Prostate gland (tissue), 2 donors: ENCODE data around the gene ZNF232.
"Not testable (repeated sequence)": the region's sequence is repeated elsewhere in the genome, so short reads cannot be mapped to it uniquely, and the experiment has no call there.

Source experiments
- CTCF ChIP-seq, 4 experiments: fragments of 200-600 bp in 2 of 4; fragments of 450-650 bp in 2 of 4; sonication (generic) in 2 of 4; IDR thresholded peaks; 1 replicate in 3 of 4; 2 replicates in 1 of 4; pipeline ENCODE4 v1.5.1; 2016 to 2019; ENCODE audit warnings: antibody characterized with exemption in 4 of 4, mild to moderate bottlenecking in 2 of 4, moderate library complexity in 2 of 4
- POLR2A ChIP-seq: fragments of 450-650 bp; IDR thresholded peaks from one replicate; pipeline ENCODE4 v1.6.1; 2016; ENCODE audit warnings: antibody characterized with exemption, mild to moderate bottlenecking
- POLR2AphosphoS5 ChIP-seq: sonication (generic); formaldehyde crosslinking; IDR thresholded peaks from one replicate; pipeline ENCODE4 v1.6.1; 2017; ENCODE audit warnings: antibody characterized with exemption

- TF ChIP-seq CTCF (IDR thresholded peaks at IDR 0.05); POLR2AphosphoS5; POLR2A: not testable (repeated sequence)
Measured at GRCh38 chr17:5124896-5125295, 13.2 kb upstream of the ZNF232 start.
